ENCODE data around the gene GRIK4. TPM values are rescaled to one million over a fixed set of nuclear protein-coding genes. Genes with fewer than 3 reads are reported as not detected.

The GRIK4 gene
- total RNA-seq, 1 donor from 2014 or later = 4.3 TPM

DNA sequence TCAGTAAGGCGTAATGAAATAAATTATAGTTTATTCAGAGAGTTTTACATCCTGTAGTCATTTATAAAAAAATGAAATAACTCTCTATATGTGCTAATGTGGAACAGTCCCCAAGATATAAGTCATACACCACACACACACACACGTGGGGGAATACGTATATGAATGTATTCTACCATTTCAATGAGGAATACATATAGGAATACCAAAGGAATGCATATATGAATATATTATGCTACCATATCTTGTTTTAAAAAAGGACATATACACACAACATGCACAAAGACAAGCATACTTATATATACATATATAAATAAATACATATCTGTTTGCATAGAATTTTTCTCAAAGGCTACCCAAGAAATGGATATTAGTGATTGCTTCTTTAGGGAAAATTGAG, 39.6 kb upstream of the GRIK4 start:
- Histone ChIP-seq H3K27ac (no peak overlapping the region), H3K36me3 (peaks cover 99% of the 10 kb centered on the region), H3K4me3 (no peak overlapping the region), H3K9me3 (no peaks in the 10 kb centered on the region), H3K4me1 (no peaks in the 10 kb centered on the region), H3K27me3 (no peaks in the 10 kb centered on the region)
- DNase-seq = no peak
- intact Hi-C loops (cut with DNase I) = no loop called here
- TF ChIP-seq, protein P1, sequence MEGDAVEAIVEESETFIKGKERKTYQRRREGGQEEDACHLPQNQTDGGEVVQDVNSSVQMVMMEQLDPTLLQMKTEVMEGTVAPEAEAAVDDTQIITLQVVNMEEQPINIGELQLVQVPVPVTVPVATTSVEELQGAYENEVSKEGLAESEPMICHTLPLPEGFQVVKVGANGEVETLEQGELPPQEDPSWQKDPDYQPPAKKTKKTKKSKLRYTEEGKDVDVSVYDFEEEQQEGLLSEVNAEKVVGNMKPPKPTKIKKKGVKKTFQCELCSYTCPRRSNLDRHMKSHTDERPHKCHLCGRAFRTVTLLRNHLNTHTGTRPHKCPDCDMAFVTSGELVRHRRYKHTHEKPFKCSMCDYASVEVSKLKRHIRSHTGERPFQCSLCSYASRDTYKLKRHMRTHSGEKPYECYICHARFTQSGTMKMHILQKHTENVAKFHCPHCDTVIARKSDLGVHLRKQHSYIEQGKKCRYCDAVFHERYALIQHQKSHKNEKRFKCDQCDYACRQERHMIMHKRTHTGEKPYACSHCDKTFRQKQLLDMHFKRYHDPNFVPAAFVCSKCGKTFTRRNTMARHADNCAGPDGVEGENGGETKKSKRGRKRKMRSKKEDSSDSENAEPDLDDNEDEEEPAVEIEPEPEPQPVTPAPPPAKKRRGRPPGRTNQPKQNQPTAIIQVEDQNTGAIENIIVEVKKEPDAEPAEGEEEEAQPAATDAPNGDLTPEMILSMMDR (IDR thresholded peaks at IDR 0.05) = no peak
- no peak for ATAC-seq

DNA sequence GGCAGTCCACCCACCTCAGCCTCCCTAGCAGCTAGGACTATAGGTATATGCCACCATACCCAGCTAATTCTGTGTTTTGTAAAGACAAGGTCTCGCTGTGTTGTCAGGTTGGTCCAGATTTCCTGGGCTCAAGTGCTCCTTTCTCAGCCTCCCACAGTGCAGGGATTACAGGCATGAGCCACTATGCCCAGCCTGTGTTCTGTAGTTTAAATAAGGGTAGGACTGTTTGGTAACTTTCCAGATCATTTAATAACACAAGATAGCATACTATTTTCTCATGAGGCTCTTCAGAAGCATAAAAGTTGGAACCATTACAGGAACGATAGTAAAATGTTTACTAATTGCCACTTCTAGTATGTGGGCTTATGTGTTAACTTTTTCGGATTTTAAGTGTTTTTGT, 38.0 kb upstream of the GRIK4 start:
- no peak overlapping the region for H3K4me3 ChIP-seq
- H3K27ac ChIP-seq = no peak overlapping the region
- intact Hi-C loops (cut with DNase I) = no loop called here
- TF ChIP-seq, protein P1 (IDR thresholded peaks at IDR 0.05) = no peak
- no peaks in the 10 kb centered on the region for H3K4me1 ChIP-seq
- H3K9me3 ChIP-seq = no peaks in the 10 kb centered on the region
- H3K36me3 ChIP-seq = peaks cover 99% of the 10 kb centered on the region
- ATAC-seq = no peak
- DNase-seq = no peak
- H3K27me3 ChIP-seq = no peaks in the 10 kb centered on the region

DNA sequence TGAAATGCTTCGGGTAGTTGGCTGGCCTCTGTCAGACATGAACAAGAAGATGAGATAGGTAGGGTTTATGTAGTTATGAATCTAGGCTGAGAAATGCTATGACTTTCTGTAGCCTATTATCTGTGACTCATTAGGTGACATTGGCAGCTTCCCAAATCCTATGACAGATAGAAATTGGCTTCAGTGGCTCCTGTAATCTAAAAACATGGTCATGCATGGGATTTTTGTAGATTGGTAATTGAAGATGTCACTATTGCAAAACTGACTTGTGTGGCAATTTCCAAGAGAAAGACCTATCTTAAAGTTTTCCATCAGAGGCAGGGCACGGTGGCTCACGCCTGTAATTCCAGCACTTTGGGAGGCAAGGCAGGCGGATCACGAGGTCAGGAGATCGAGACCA, 29.4 kb upstream of the GRIK4 start:
- Histone ChIP-seq H3K9me3 (no peaks in the 10 kb centered on the region), H3K36me3 (peaks cover 87% of the 10 kb centered on the region), H3K27ac (no peak overlapping the region), H3K27me3 (no peaks in the 10 kb centered on the region), H3K4me3 (no peak overlapping the region), H3K4me1 (no peaks in the 10 kb centered on the region)
- TF ChIP-seq, protein P1 (IDR thresholded peaks at IDR 0.05) = no peak
- no peak for ATAC-seq
- intact Hi-C loops (cut with DNase I) = no loop called here
- DNase-seq = no peak

DNA sequence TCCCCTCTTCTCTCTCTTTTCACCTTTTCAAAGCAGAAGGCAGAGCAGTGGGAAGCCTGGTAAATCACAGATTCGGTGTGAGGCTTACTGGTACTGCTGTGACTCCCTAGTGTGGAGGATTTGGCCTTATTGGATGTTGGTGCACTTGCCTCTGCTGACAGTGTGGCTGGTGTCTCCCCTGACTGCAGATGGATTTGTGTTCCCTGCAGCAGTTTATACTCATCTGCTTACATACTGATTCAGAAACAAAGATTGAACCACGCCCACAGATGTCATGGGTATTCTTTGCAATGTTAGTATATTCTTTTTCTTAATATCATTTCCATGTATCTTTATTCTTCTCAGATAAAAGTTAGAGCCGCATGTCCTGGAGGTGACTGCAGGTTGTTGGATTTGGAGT, 26.8 kb upstream of the GRIK4 start:
- H3K36me3 ChIP-seq = peaks cover 72% of the 10 kb centered on the region
- TF ChIP-seq, protein P1 (IDR thresholded peaks at IDR 0.05) = no peak

DNA sequence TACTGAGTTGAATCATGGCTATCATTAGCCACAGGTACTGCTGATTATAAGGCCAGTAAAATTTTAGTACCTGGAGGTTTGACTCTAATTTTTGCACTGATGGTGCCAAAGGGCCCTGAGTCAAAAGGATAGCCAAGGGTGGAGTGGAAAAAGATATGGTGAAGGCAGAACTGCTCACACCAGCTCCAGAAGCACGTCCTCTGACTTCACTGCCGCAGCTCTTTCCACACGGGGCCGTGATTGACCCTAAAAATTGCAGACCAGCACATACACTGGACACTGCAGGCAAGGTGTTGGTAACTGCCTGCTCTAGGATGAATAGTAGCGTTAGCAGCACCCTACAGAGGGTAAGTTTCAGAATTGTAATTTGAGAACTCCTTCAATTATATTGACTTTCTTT, 25.4 kb upstream of the GRIK4 start:
- TF ChIP-seq, protein P1 (IDR thresholded peaks at IDR 0.05) = no peak
- intact Hi-C loops (cut with DNase I) = no loop called here
- H3K4me3 ChIP-seq = no peak overlapping the region
- no peak overlapping the region for H3K27ac ChIP-seq
- H3K4me1 ChIP-seq = no peaks in the 10 kb centered on the region
- peaks cover 58% of the 10 kb centered on the region for H3K36me3 ChIP-seq
- no peak for DNase-seq
- no peaks in the 10 kb centered on the region for H3K9me3 ChIP-seq
- H3K27me3 ChIP-seq = no peaks in the 10 kb centered on the region
- no peak for ATAC-seq

More for the DNA sequence above, 26.8 kb upstream of the GRIK4 start:
- intact Hi-C loops (cut with DNase I) = no loop called here
- no peaks in the 10 kb centered on the region for H3K27me3 ChIP-seq
- no peaks in the 10 kb centered on the region for H3K4me1 ChIP-seq
- no peak overlapping the region for H3K27ac ChIP-seq
- no peak overlapping the region for H3K4me3 ChIP-seq
- no peak for DNase-seq
- no peaks in the 10 kb centered on the region for H3K9me3 ChIP-seq
- ATAC-seq = no peak

DNA sequence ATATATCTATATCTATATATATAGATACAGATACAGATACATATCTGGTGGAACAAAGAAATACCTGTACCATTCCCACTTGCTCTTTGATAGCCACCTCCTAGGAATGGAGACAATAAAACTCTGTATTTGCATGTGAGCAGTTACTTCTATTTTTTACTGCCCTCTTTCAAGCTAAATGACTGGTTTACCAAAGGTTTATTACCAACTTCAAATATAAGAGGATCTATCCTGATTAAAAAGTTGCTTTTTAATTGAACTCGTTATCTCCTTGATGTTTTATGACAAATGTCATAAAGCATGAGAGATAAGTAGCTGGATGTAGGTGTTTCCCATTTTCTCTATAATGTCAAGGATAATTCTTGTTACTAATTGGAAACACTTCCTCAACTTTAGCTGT, 21.7 kb upstream of the GRIK4 start:
- Histone ChIP-seq H3K4me1 (no peaks in the 10 kb centered on the region), H3K27me3 (no peaks in the 10 kb centered on the region), H3K9me3 (no peaks in the 10 kb centered on the region), H3K4me3 (no peak overlapping the region), H3K36me3 (peaks cover 29% of the 10 kb centered on the region), H3K27ac (no peak overlapping the region)
- ATAC-seq (no peak), DNase-seq (no peak)
- intact Hi-C loops (cut with DNase I) = no loop called here
- TF ChIP-seq, protein P1 (IDR thresholded peaks at IDR 0.05) = no peak

All from upper lobe of right lung (tissue), 1 donor.